Measurements from ENCODE around the gene RIBC1. TPM values are rescaled to one million over a fixed set of nuclear protein-coding genes. Genes with fewer than 3 reads are reported as not detected.

RIBC1 gene
- total and polyA plus RNA-seq, 2 experiments from 2014 or later, result 0.86 to 1.1 TPM

DNA sequence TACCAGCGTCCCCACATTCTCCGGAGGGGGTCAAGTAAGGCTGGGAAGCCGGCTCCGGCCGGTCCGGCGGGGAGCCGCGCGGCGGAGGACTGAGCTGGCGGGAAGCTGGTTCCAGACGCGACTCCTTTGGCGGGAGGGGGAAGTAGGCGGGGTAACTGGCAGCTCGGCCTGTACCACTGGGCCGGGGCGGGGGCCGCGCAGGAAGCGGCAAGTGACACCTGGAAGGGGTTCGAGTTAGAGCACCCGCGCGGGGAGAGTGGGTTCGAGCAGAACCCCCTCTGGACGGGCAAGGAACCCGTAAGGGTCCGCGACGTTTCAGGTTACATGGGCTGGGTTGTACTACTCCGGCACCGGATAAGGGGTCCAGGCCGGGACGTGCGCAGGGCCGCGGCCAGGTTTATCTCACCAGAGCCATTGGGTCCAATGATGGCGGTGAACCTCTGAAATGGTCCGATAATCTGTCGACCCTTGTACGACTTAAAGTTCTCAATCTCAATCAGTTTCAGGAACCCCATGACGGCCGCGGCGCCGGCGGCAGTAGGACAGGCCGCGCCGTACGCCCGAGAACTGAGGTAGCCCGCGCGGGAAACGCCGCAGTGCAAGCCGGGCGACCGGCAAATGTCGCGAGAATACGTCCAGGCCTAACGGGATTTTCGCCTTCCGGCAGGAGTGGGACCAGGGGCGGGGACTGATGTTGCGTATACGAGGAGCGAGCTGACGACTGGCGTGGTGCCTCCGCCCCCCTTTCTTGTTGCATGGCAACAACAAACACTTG lies 400 bp upstream of the RIBC1 start, which contains the start of gene SMC1A:
SMC1A (minus strand) TSS at position 569 of the 775 bp plus-strand sequence; CDS start at position 515, 54 bp downstream.
- H3K4me1 ChIP-seq (ENCODE audit: insufficient read depth), result peaks cover 5% of the 10 kb centered on the region
- no peaks in the 10 kb centered on the region for H3K9me3 ChIP-seq (ENCODE audit: low read depth)
- peak within 1 kb of the TSS; percentile 98 for H3K4me3 ChIP-seq
- H3K4me2 ChIP-seq, result peak within 1 kb of the TSS; percentile 89
- H3K36me3 ChIP-seq (replicated peaks; ENCODE audit: insufficient read depth, low read depth), result no peaks in the 10 kb centered on the region
- peaks cover 12% of the 10 kb centered on the region for H4K20me1 ChIP-seq (ENCODE audit: insufficient read depth, poor library complexity, severe bottlenecking)
- H2AFZ ChIP-seq, result peak within 1 kb of the TSS; percentile 74
- H3K79me2 ChIP-seq, result peaks cover 40% of the 10 kb centered on the region
- H3K27ac ChIP-seq, result peak within 1 kb of the TSS; percentile 94
- 31% methylated on average over 64 of the region's 75 CpGs for WGBS (ENCODE audit: low lambda C conversion rate, missing lambda C conversion rate)
- DNase-seq (ENCODE audit: low spot score), result peak; percentile 96
- H3K9me2 ChIP-seq (replicated peaks; ENCODE audit: insufficient read depth), result no peaks in the 10 kb centered on the region
- no peaks in the 10 kb centered on the region for H3K27me3 ChIP-seq
- TF ChIP-seq, protein P1, sequence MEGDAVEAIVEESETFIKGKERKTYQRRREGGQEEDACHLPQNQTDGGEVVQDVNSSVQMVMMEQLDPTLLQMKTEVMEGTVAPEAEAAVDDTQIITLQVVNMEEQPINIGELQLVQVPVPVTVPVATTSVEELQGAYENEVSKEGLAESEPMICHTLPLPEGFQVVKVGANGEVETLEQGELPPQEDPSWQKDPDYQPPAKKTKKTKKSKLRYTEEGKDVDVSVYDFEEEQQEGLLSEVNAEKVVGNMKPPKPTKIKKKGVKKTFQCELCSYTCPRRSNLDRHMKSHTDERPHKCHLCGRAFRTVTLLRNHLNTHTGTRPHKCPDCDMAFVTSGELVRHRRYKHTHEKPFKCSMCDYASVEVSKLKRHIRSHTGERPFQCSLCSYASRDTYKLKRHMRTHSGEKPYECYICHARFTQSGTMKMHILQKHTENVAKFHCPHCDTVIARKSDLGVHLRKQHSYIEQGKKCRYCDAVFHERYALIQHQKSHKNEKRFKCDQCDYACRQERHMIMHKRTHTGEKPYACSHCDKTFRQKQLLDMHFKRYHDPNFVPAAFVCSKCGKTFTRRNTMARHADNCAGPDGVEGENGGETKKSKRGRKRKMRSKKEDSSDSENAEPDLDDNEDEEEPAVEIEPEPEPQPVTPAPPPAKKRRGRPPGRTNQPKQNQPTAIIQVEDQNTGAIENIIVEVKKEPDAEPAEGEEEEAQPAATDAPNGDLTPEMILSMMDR (IDR thresholded peaks at IDR 0.05; ENCODE audit: poor library complexity), result no peak
- TF ChIP-seq EZH2 (IDR thresholded peaks at IDR 0.05; ENCODE audit: borderline replicate concordance) (no peak), EZH2phosphoT487 (IDR thresholded peaks at IDR 0.05; ENCODE audit: low read depth, severe bottlenecking, unreplicated experiment) (no peak)

DNA sequence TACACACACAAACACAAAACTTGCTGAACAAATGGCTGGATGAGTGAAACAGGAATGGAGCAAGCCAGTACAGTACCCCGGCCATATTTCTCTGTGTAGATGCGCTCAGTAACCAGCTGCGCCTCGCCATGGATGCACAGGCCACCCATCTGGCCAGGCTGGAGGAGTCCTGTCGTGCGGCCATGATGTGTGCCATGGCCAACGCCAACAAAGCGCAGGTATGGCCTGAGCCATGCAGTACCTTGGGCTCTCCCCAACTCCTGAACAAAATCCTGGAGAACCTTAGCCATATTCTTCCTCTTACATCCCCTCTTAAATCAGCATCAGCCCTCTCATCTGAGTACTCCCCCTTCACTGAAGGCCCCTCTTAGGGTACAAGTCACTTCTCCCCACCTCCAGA lies 7.1 kb downstream of the RIBC1 start:
- Histone ChIP-seq H3K4me3 (no peak overlapping the region), H2AFZ (no peak overlapping the region), H3K79me2 (peaks cover 10% of the 10 kb centered on the region), H3K27ac (no peak overlapping the region), H3K9me3 (ENCODE audit: low read depth) (no peaks in the 10 kb centered on the region), H3K36me3 (replicated peaks; ENCODE audit: insufficient read depth, low read depth) (no peaks in the 10 kb centered on the region), H3K4me1 (ENCODE audit: insufficient read depth) (no peaks in the 10 kb centered on the region), H3K4me2 (no peak overlapping the region), H3K27me3 (no peaks in the 10 kb centered on the region), H3K9me2 (replicated peaks; ENCODE audit: insufficient read depth) (no peaks in the 10 kb centered on the region), H4K20me1 (ENCODE audit: insufficient read depth, poor library complexity, severe bottlenecking) (no peaks in the 10 kb centered on the region)
- WGBS (ENCODE audit: low lambda C conversion rate, missing lambda C conversion rate), result 92% methylated on average over 8 of the region's 8 CpGs
- TF ChIP-seq EZH2 (IDR thresholded peaks at IDR 0.05; ENCODE audit: borderline replicate concordance), result no peak
- no peak for DNase-seq (ENCODE audit: low spot score)

DNA sequence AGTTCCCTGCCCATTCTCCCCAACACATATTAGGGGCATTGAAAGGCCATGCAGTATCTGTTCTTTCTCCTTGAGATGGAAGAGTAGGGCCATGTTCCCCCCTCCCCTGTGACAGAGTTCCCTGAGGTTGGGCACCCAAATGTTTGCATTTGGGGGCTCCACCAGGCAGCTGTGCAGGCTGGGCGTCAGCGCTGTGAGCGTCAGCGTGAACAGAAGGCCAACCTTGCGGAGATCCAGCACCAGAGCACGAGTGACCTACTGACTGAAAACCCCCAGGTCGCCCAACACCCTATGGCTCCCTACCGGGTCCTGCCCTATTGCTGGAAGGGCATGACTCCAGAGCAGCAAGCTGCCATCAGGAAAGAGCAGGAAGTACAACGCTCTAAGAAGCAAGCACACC lies 7.6 kb downstream of the RIBC1 start:
- Histone ChIP-seq H3K4me3 (no peak overlapping the region), H2AFZ (no peak overlapping the region), H3K4me2 (no peak overlapping the region), H3K9me2 (replicated peaks; ENCODE audit: insufficient read depth) (no peaks in the 10 kb centered on the region), H3K4me1 (ENCODE audit: insufficient read depth) (no peaks in the 10 kb centered on the region), H3K36me3 (replicated peaks; ENCODE audit: insufficient read depth, low read depth) (no peaks in the 10 kb centered on the region), H3K9me3 (ENCODE audit: low read depth) (no peaks in the 10 kb centered on the region), H4K20me1 (ENCODE audit: insufficient read depth, poor library complexity, severe bottlenecking) (no peaks in the 10 kb centered on the region), H3K27ac (no peak overlapping the region), H3K79me2 (peaks cover 10% of the 10 kb centered on the region), H3K27me3 (no peaks in the 10 kb centered on the region)
- 80% methylated on average over 9 of the region's 9 CpGs for WGBS (ENCODE audit: low lambda C conversion rate, missing lambda C conversion rate)
- no peak for DNase-seq (ENCODE audit: low spot score)
- TF ChIP-seq EZH2 (IDR thresholded peaks at IDR 0.05; ENCODE audit: borderline replicate concordance) (no peak), EZH2phosphoT487 (IDR thresholded peaks at IDR 0.05; ENCODE audit: low read depth, severe bottlenecking, unreplicated experiment) (no peak)
- TF ChIP-seq, protein P1 (IDR thresholded peaks at IDR 0.05; ENCODE audit: poor library complexity), result no peak
